GM12875 (cell line): ENCODE results near the gene SOX13.
A peak's percentile ranks its signal among the peaks of the same experiment; 100 is the strongest.

ENCODE experiments used
- H3K4me3 ChIP-seq: one replicate; pipeline ENCODE4 v1.5.1; 2011; ENCODE audit warnings: low read depth, low read length, control low read depth
- TF ChIP-seq, protein P1 (sequence below): IDR thresholded peaks from 2 replicates; pipeline ENCODE4 v1.5.1; 2011; ENCODE audit warnings: low read depth, mild to moderate bottlenecking, control low read depth, inconsistent platforms, low read length, moderate library complexity, borderline replicate concordance; ENCODE audit not compliant: insufficient read depth

The SOX13 gene

GRCh38 chr1:204126956-204127355 is 54.0 kb downstream of the SOX13 start:
- no peak overlapping the region for H3K4me3 ChIP-seq
- TF ChIP-seq, protein P1, sequence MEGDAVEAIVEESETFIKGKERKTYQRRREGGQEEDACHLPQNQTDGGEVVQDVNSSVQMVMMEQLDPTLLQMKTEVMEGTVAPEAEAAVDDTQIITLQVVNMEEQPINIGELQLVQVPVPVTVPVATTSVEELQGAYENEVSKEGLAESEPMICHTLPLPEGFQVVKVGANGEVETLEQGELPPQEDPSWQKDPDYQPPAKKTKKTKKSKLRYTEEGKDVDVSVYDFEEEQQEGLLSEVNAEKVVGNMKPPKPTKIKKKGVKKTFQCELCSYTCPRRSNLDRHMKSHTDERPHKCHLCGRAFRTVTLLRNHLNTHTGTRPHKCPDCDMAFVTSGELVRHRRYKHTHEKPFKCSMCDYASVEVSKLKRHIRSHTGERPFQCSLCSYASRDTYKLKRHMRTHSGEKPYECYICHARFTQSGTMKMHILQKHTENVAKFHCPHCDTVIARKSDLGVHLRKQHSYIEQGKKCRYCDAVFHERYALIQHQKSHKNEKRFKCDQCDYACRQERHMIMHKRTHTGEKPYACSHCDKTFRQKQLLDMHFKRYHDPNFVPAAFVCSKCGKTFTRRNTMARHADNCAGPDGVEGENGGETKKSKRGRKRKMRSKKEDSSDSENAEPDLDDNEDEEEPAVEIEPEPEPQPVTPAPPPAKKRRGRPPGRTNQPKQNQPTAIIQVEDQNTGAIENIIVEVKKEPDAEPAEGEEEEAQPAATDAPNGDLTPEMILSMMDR, result no peak

DNA sequence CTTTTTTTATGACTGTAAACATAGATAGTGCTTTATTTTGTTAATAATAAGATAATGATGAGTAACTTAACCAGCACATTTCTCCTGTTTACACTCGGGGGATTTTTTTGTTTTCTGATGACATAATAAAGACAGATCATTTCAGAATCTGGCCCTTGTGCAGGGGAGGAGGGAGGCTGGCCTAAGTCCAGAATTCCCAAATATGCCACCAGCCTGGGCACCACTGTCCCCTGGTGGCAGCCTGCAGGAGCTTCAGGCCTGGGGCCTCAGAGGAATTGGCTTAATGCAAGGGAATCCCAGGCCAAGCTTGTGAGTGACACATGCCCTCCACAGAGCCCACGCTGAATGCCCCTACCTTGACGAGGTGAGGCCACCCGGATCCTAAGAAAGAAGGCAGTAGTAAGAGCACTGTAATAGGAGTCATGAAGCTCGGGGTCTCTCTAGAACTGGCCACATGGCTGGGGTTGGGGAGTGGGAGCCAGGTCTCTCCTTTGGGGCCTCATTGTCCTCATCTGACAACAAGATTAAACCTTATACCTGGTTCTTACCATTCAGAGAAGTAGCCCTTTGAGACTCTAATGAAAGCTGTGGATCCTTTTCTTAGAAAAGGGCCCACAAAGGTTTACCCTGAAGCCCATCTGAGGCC is 54.8 kb downstream of the SOX13 start:
- TF ChIP-seq, protein P1, result peak; percentile 65
- no peak overlapping the region for H3K4me3 ChIP-seq

DNA sequence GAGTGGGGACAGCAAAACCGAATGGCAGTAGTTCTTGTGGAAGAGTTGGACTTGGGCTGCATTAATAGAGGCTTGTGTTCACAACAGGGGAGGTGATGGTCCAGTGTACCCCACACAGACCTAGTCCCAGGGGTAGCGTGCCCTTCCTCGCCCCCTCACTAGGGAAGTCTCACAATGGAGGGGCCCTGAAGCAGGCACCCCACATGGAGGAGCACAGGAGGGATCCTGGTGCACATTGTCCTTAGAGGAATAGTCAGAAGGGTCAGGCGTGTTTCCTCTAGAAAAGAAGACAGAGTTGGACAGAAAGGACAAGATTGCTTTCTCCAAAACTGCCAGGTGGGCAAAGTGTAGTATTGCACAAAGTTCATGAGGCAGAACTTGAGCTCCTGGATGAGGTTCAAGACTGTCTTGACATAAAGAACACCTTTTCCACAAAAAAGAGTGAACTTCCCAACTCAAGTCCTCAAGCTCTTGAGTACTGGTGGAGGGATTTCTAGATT is 55.6 kb downstream of the SOX13 start:
- TF ChIP-seq, protein P1, result no peak
- no peak overlapping the region for H3K4me3 ChIP-seq

- H3K4me3 ChIP-seq, result no peak overlapping the region
- TF ChIP-seq, protein P1, result peak; percentile 93
Observed at GRCh38 chr1:204128964-204129896, 56.3 kb downstream of the SOX13 start.

DNA sequence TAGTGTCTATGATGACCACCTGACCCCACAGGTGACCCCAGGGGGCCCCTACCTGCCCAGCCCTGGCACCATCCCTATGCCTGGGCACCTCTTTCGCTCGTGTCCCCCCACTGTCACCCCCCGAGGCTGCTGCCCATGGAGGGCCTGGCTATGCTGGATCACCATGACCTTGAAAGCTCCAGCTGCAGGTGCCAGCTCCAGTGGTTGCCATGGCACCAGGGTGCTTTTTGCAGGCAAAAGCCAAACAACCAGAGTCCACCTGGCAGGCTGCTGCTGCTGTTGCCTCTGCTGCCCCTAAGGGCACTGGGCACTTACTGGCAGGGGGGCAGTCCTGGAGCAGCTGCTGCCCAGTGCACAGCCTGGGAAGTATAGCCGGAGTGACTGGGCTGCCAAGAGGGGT is 57.3 kb downstream of the SOX13 start:
- H3K4me3 ChIP-seq, result no peak overlapping the region
- TF ChIP-seq, protein P1, result no peak

GRCh38 chr1:204130981-204131892 is 58.3 kb downstream of the SOX13 start:
- TF ChIP-seq, protein P1, result no peak

More at GRCh38 chr1:204130981-204131892, 58.3 kb downstream of the SOX13 start:
- no peak overlapping the region for H3K4me3 ChIP-seq
